Measurements from ENCODE around the gene ZP1. TPM values are rescaled to one million over a fixed set of nuclear protein-coding genes. Genes with fewer than 3 reads are reported as not detected.

ZP1 gene
- total RNA-seq, 2 experiments from 2014 or later: 0.20 TPM; not detected in 1

- H3K27ac Mint-ChIP-seq: peak overlapping the region; percentile 33
- H3K27me3 ChIP-seq (ENCODE audit: control insufficient read depth in 1 of 2, insufficient read depth in 2 of 2, low read length in 2 of 2): no peaks in the 10 kb centered on the region
- H3K4me3 ChIP-seq (ENCODE audit: low read length): no peak overlapping the region
- POLR2A ChIA-PET: no interaction called here
- intact Hi-C loops (cut with DNase I, micrococcal nuclease): no loop called here
- DNase-seq (no peak), ATAC-seq (ENCODE audit: poor library complexity) (no peak)
- no peak for TF ChIP-seq CTCF (IDR thresholded peaks at IDR 0.05)
- H3K4me3 Mint-ChIP-seq: no peak overlapping the region
- H3K9me3 ChIP-seq (ENCODE audit: control insufficient read depth in 1 of 2, insufficient read depth in 1 of 2, low read length in 2 of 2): peaks cover 0 to 3% of the 10 kb centered on the region in 2 experiments
- H3K36me3 Mint-ChIP-seq (ENCODE audit: low read depth): no peaks in the 10 kb centered on the region
- H3K27ac ChIP-seq (ENCODE audit: low read depth in 1 of 2, low read length in 2 of 2): no peak overlapping the region
- H3K36me3 ChIP-seq (ENCODE audit: insufficient read depth, low read length): no peaks in the 10 kb centered on the region
- no peaks in the 10 kb centered on the region for H3K27me3 Mint-ChIP-seq
- peaks cover 20% of the 10 kb centered on the region for H3K4me1 Mint-ChIP-seq (ENCODE audit: low read depth)
- CTCF ChIA-PET: no interaction called here
- H3K4me1 ChIP-seq (ENCODE audit: insufficient read depth, low read length): peaks cover 11% of the 10 kb centered on the region
- H3K9me3 Mint-ChIP-seq: no peaks in the 10 kb centered on the region
Measured at GRCh38 chr11:60858236-60858635, 9.1 kb upstream of the ZP1 start.

- H3K4me1 ChIP-seq (ENCODE audit: insufficient read depth, low read length): peaks cover 11% of the 10 kb centered on the region
- ATAC-seq (ENCODE audit: poor library complexity) (no peak), DNase-seq (no peak)
- H3K36me3 ChIP-seq (ENCODE audit: insufficient read depth, low read length): no peaks in the 10 kb centered on the region
- H3K27ac ChIP-seq (ENCODE audit: low read depth in 1 of 2, low read length in 2 of 2): no peak overlapping the region
- H3K27me3 ChIP-seq (ENCODE audit: control insufficient read depth in 1 of 2, insufficient read depth in 2 of 2, low read length in 2 of 2): no peaks in the 10 kb centered on the region
- Mint-ChIP-seq H3K9me3 (no peaks in the 10 kb centered on the region), H3K4me3 (no peak overlapping the region), H3K36me3 (ENCODE audit: low read depth) (no peaks in the 10 kb centered on the region), H3K27ac (peak overlapping the region; percentile 33), H3K4me1 (ENCODE audit: low read depth) (peaks cover 20% of the 10 kb centered on the region), H3K27me3 (no peaks in the 10 kb centered on the region)
- H3K9me3 ChIP-seq (ENCODE audit: control insufficient read depth in 1 of 2, insufficient read depth in 1 of 2, low read length in 2 of 2): no peaks in the 10 kb centered on the region
- TF ChIP-seq CTCF (IDR thresholded peaks at IDR 0.05): no peak
- POLR2A ChIA-PET: no interaction called here
- CTCF ChIA-PET: no interaction called here
- intact Hi-C loops (cut with DNase I, micrococcal nuclease): no loop called here
- no peak overlapping the region for H3K4me3 ChIP-seq (ENCODE audit: low read length)
Measured at GRCh38 chr11:60858731-60859464, 8.4 kb upstream of the ZP1 start.

GRCh38 chr11:60859616-60860250 lies 7.6 kb upstream of the ZP1 start:
- no peaks in the 10 kb centered on the region for H3K36me3 Mint-ChIP-seq (ENCODE audit: low read depth)
- ATAC-seq (ENCODE audit: poor library complexity) (no peak), DNase-seq (no peak)
- no peaks in the 10 kb centered on the region for H3K36me3 ChIP-seq (ENCODE audit: insufficient read depth, low read length)
- no peaks in the 10 kb centered on the region for H3K27me3 Mint-ChIP-seq
- H3K27me3 ChIP-seq (ENCODE audit: control insufficient read depth in 1 of 2, insufficient read depth in 2 of 2, low read length in 2 of 2): no peaks in the 10 kb centered on the region
- no peaks in the 10 kb centered on the region for H3K9me3 Mint-ChIP-seq
- H3K9me3 ChIP-seq (ENCODE audit: control insufficient read depth in 1 of 2, insufficient read depth in 1 of 2, low read length in 2 of 2): no peaks in the 10 kb centered on the region
- H3K27ac Mint-ChIP-seq: no peak overlapping the region
- CTCF ChIA-PET: no interaction called here
- intact Hi-C loops (cut with DNase I, micrococcal nuclease): no loop called here
- no peak overlapping the region for H3K4me3 ChIP-seq (ENCODE audit: low read length)
- no peak overlapping the region for H3K4me3 Mint-ChIP-seq
- POLR2A ChIA-PET: no interaction called here
- no peak for TF ChIP-seq CTCF (IDR thresholded peaks at IDR 0.05)
- peaks cover 11% of the 10 kb centered on the region for H3K4me1 ChIP-seq (ENCODE audit: insufficient read depth, low read length)
- H3K27ac ChIP-seq (ENCODE audit: low read depth in 1 of 2, low read length in 2 of 2): no peak overlapping the region
- H3K4me1 Mint-ChIP-seq (ENCODE audit: low read depth): peaks cover 20% of the 10 kb centered on the region

Data from CD4-positive, alpha-beta T cell (primary cell).